H1 (cell line): ENCODE data around the gene SETD1B. TPM values are rescaled to one million over a fixed set of nuclear protein-coding genes. Genes with fewer than 3 reads are reported as not detected.

Experiments
- CTCF ChIA-PET: fragments of 300-600 bp; sonication (Branson Sonifier 250); formaldehyde crosslinking; loops from one replicate; lab custom pipeline; 2021; ENCODE audit not compliant: partially characterized antibody; lab: Charles Lee
- POLR2A ChIA-PET: fragments of 300-600 bp; sonication (Branson Sonifier 250); formaldehyde crosslinking; loops from one replicate; lab custom pipeline; 2021; ENCODE audit warnings: inconsistent platforms; ENCODE audit not compliant: partially characterized antibody; lab: Charles Lee
- DNase-seq, 2 experiments: peaks; one replicate each; pipeline versions ENCODE4 v3.0.0 to v3.0.0-alpha.2; 2010 to 2022; ENCODE audit warnings: low spot score in 2 of 2, low read depth in 1 of 2, mixed read lengths in 1 of 2
- FAIRE-seq: peaks from 2 replicates; lab custom pipeline; 2011; peaks lifted over from hg19 to GRCh38; lab: Jason Lieb, UNC
- H2AFZ ChIP-seq: 2 replicates; pipeline ENCODE4 v1.8.1; 2012; ENCODE audit warnings: low read length, inconsistent platforms
- H2AK5ac ChIP-seq: 2 replicates; pipeline ENCODE4 v1.6.1; 2013; ENCODE audit warnings: low read depth, low read length
- H2BK120ac ChIP-seq: replicated peaks from 2 replicates; pipeline ENCODE3; 2013; ENCODE audit warnings: low read depth, low read length, inconsistent platforms
- H2BK12ac ChIP-seq: 2 replicates; pipeline ENCODE4 v1.6.1; 2013; ENCODE audit warnings: low read depth, low read length
- H2BK15ac ChIP-seq: 2 replicates; pipeline ENCODE4 v1.6.1; 2013; ENCODE audit warnings: low read length
- H2BK20ac ChIP-seq: 2 replicates; pipeline ENCODE4 v1.6.1; 2013; ENCODE audit warnings: low read length
- H2BK5ac ChIP-seq: 2 replicates; pipeline ENCODE4 v1.6.1; 2013; ENCODE audit warnings: low read depth, low read length
- H3K14ac ChIP-seq: 2 replicates; pipeline ENCODE4 v1.6.1; 2013; ENCODE audit warnings: inconsistent platforms; ENCODE audit not compliant: insufficient read length
- H3K18ac ChIP-seq: 2 replicates; pipeline ENCODE4 v1.6.1; 2013; ENCODE audit warnings: low read length; ENCODE audit errors: extremely low read depth
- H3K23ac ChIP-seq: 2 replicates; pipeline ENCODE4 v1.6.1; 2013; ENCODE audit warnings: inconsistent platforms; ENCODE audit not compliant: insufficient read length
- H3K23me2 ChIP-seq: 2 replicates; pipeline ENCODE4 v1.6.1; 2013; ENCODE audit warnings: low read depth, low read length
- H3K27ac ChIP-seq: 2 replicates; pipeline ENCODE4 v1.6.1; 2011; ENCODE audit warnings: low read depth, low read length, inconsistent platforms
- H3K27me3 ChIP-seq, 4 experiments: replicated peaks in 1 of 4; 1 replicate in 1 of 4; 2 replicates in 3 of 4; pipeline versions ENCODE4 v1.6.1 to v1.8.1; 2011 to 2013; ENCODE audit warnings: low read length in 3 of 4, mild to moderate bottlenecking in 3 of 4, inconsistent platforms in 2 of 4, mixed read lengths in 2 of 4, moderate library complexity in 1 of 4; ENCODE audit not compliant: control insufficient read depth in 3 of 4, insufficient read depth in 3 of 4; ENCODE audit errors: extremely low read depth in 1 of 4
- H3K36me3 ChIP-seq, 4 experiments: 2 replicates each; pipeline versions ENCODE4 v1.6.1 to v1.8.1; 2011 to 2013; ENCODE audit warnings: mild to moderate bottlenecking in 4 of 4, low read length in 3 of 4, moderate library complexity in 2 of 4, control low read depth in 1 of 4, inconsistent platforms in 1 of 4; ENCODE audit not compliant: insufficient read depth in 4 of 4, control insufficient read depth in 2 of 4
- H3K4ac ChIP-seq: replicated peaks from 2 replicates; pipeline ENCODE3; 2013; ENCODE audit warnings: low read length, low read depth, mixed read lengths, inconsistent platforms; ENCODE audit not compliant: insufficient read length
- H3K4me1 ChIP-seq, 4 experiments: replicated peaks in 1 of 4; 1 replicate in 1 of 4; 2 replicates in 3 of 4; pipeline versions ENCODE4 v1.6.1 to v1.8.1; 2011 to 2013; ENCODE audit warnings: low read length in 3 of 4, inconsistent platforms in 2 of 4, mixed read lengths in 1 of 4; ENCODE audit not compliant: insufficient read depth in 4 of 4, control insufficient read depth in 3 of 4
- H3K4me2 ChIP-seq, 2 experiments: 2 replicates each; pipeline versions ENCODE4 v1.6.1 to v1.8.1; 2011 to 2013; ENCODE audit warnings: low read depth in 2 of 2, low read length in 2 of 2, control low read depth in 1 of 2, inconsistent platforms in 1 of 2, mild to moderate bottlenecking in 1 of 2; ENCODE audit not compliant: insufficient read depth in 1 of 2
- H3K4me3 ChIP-seq, 4 experiments: fragments of 200-600, 300-600 bp in 1 of 4; sonication (generic), shearing (Covaris generic), sonication (Bioruptor Twin) in 1 of 4; 2 replicates each; pipeline versions ENCODE4 v1.5.1 to v1.8.1; 2011 to 2016; ENCODE audit warnings: low read length in 4 of 4, low read depth in 3 of 4, control low read depth in 2 of 4, inconsistent platforms in 2 of 4, mild to moderate bottlenecking in 2 of 4, mixed read lengths in 1 of 4, moderate library complexity in 1 of 4; ENCODE audit not compliant: insufficient read depth in 2 of 4; ENCODE audit errors: extremely low read depth in 1 of 4
- H3K56ac ChIP-seq: replicated peaks from 2 replicates; pipeline ENCODE3; 2013; ENCODE audit warnings: low read depth, mild to moderate bottlenecking, mixed read lengths, low read length, inconsistent platforms; ENCODE audit not compliant: insufficient read length
- H3K79me1 ChIP-seq: 2 replicates; pipeline ENCODE4 v1.6.1; 2013; ENCODE audit warnings: low read depth, low read length, control low read depth
- H3K79me2 ChIP-seq, 2 experiments: 2 replicates each; pipeline versions ENCODE4 v1.6.1 to v1.8.1; 2012 to 2013; ENCODE audit warnings: low read length in 2 of 2, mild to moderate bottlenecking in 2 of 2, inconsistent platforms in 1 of 2; ENCODE audit not compliant: insufficient read depth in 2 of 2, control insufficient read depth in 1 of 2
- H3K9ac ChIP-seq, 4 experiments: replicated peaks in 1 of 4; 1 replicate in 1 of 4; 2 replicates in 3 of 4; pipeline versions ENCODE4 v1.6.1 to v1.8.1; 2011 to 2013; ENCODE audit warnings: low read depth in 3 of 4, low read length in 3 of 4, control low read depth in 2 of 4, mild to moderate bottlenecking in 2 of 4, moderate library complexity in 2 of 4, inconsistent platforms in 1 of 4; ENCODE audit errors: extremely low read depth in 1 of 4
- H3K9me3 ChIP-seq, 2 experiments: 2 replicates each; pipeline versions ENCODE4 v1.6.1 to v1.8.1; 2012 to 2013; ENCODE audit warnings: mild to moderate bottlenecking in 2 of 2, moderate library complexity in 2 of 2, control low read depth in 1 of 2, inconsistent platforms in 1 of 2, low read depth in 1 of 2, low read length in 1 of 2, mixed read lengths in 1 of 2; ENCODE audit not compliant: insufficient read depth in 2 of 2
- H4K20me1 ChIP-seq, 2 experiments: replicated peaks in 1 of 2; 2 replicates each; pipeline versions ENCODE3 to v1.8.1; 2011 to 2013; ENCODE audit warnings: inconsistent platforms in 2 of 2, low read length in 2 of 2, mild to moderate bottlenecking in 1 of 2; ENCODE audit not compliant: insufficient read depth in 2 of 2, control insufficient read depth in 1 of 2
- H4K5ac ChIP-seq: 2 replicates; pipeline ENCODE4 v1.6.1; 2013; ENCODE audit warnings: low read length, low read depth, mixed read lengths, inconsistent platforms; ENCODE audit not compliant: insufficient read length
- H4K8ac ChIP-seq: 2 replicates; pipeline ENCODE4 v1.8.0; 2013; ENCODE audit warnings: mild to moderate bottlenecking, moderate library complexity, low read length, inconsistent platforms; ENCODE audit not compliant: insufficient read depth; ENCODE audit errors: extremely low read depth
- H4K91ac ChIP-seq: replicated peaks from 2 replicates; pipeline ENCODE3; 2013; ENCODE audit warnings: low read length, mixed read lengths, inconsistent platforms; ENCODE audit not compliant: insufficient read length
- BCL11A ChIP-seq, 2 experiments: IDR thresholded peaks; one replicate each; pipeline ENCODE4 v1.6.1; 2011; ENCODE audit warnings: low read depth in 2 of 2, low read length in 2 of 2, mild to moderate bottlenecking in 2 of 2
- CHD2 ChIP-seq: IDR thresholded peaks from 2 replicates; pipeline ENCODE4 v1.6.1; 2012; ENCODE audit warnings: low read length, improper control_type of control experiment
- FOSL1 ChIP-seq: IDR thresholded peaks from 2 replicates; pipeline ENCODE4 v1.6.1; 2011; ENCODE audit warnings: mild to moderate bottlenecking, low read depth, low read length, moderate library complexity; ENCODE audit not compliant: insufficient read depth
- KDM1A ChIP-seq: fragments of 200-600, 300-600 bp; sonication (generic); IDR thresholded peaks from 2 replicates; pipeline ENCODE4 v1.7.1; 2016; ENCODE audit warnings: mild to moderate bottlenecking, low read length, borderline replicate concordance
- MAX ChIP-seq: IDR thresholded peaks from 2 replicates; pipeline ENCODE4 v1.6.1; 2012; ENCODE audit warnings: inconsistent platforms
- NANOG ChIP-seq: IDR thresholded peaks from 2 replicates; pipeline ENCODE4 v1.6.1; 2011; ENCODE audit warnings: low read length, low read depth, mild to moderate bottlenecking, inconsistent platforms; ENCODE audit not compliant: insufficient read depth, poor library complexity, severe bottlenecking
- NRF1 ChIP-seq: IDR thresholded peaks from 2 replicates; pipeline ENCODE4 v1.6.1; 2011; ENCODE audit warnings: mild to moderate bottlenecking, low read depth, low read length, improper control_type of control experiment
- RXRA ChIP-seq: IDR thresholded peaks from 2 replicates; pipeline ENCODE4 v1.6.1; 2011; ENCODE audit warnings: low read depth, mild to moderate bottlenecking, low read length, moderate library complexity; ENCODE audit not compliant: insufficient read depth
- WGBS, 2 experiments: shearing (Covaris generic) in 1 of 2; methylation state at CpG; one replicate each; pipeline versions ENCODE4 v1.1.6 to v1.1.7; 2013 to 2015; ENCODE audit warnings: low lambda C conversion rate in 2 of 2, mixed read lengths in 2 of 2, inconsistent platforms in 1 of 2, low coverage in 1 of 2, missing lambda C conversion rate in 1 of 2; ENCODE audit not compliant: insufficient replicate concordance in 2 of 2, insufficient coverage in 1 of 2, insufficient read length in 1 of 2; ENCODE audit errors: extremely low coverage in 1 of 2, missing lambda C conversion rate in 1 of 2; 5-methylcytosine and 5-hydroxymethylcytosine counted together
- polyA plus RNA-seq, 7 experiments: library from polyadenylated mRNA; depleted of rRNA in 3 of 7; stranded (reverse) in 5 of 7; unstranded in 2 of 7; fragments of >200 nt in 5 of 7; fragments of 200-250 nt in 2 of 7; gene quantifications; 1 replicate in 5 of 7; 2 replicates in 1 of 7; 4 replicates in 1 of 7; pipeline versions ENCODE4 v1.2.1 to v1.2.3, GENCODE V29; 2011 to 2013; ENCODE audit warnings: missing spikeins in 2 of 7, mixed read lengths in 2 of 7
- total RNA-seq: library from RNA; stranded (reverse); fragmentation: NEBNext Ultra II Directional; extraction: Animal tissue kit (Norgen Biotek cat#: 25700); gene quantifications from 2 replicates; pipeline ENCODE4 v1.2.1, GENCODE V29; 2021

Gene SETD1B
- total and polyA plus RNA-seq, 2 of the 8 experiments (the other 6 are each of a cell fraction or from before 2014, with no cell fraction given): 1.3 to 17.7 TPM

DNA sequence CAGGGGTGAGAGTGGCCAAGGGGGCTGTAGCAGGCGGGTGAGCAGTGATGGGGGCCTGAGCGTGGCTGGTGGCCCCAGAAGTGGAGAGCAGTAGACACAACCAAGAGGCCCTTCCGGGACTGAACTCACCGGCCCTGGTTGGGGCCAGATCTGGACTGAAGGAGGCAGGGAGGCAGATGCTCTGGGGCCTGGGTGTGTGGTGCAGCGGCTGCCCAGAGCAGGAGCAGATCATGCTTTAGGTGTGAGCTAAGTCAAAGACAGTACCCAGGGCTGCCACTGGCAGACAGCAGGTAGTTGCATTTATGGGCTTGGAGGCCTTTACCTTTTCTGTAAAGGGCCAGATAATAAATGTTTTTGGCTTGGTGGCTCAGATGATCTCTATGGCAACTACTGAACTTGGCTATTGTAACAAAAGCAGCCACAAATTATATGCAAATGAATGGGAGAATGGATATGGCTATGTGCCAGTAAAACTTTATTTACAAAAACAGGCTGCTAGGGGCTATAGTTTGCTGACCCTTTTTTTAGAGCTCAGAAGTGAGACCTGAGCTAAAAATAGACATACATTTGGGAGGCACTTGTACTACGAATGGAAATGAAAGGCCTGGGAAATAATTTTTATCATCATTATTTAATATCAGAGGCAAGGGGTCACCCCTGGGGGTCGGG lies 25.6 kb downstream of the SETD1B start:
- Histone ChIP-seq H3K4me1 (no peaks in the 10 kb centered on the region), H2AFZ (no peak overlapping the region), H3K36me3 (peaks cover 3 to 39% (median 14%) of the 10 kb centered on the region in 4 experiments; a peak in 7 of 8 replicates), H2BK12ac (no peak overlapping the region), H3K56ac (no peak overlapping the region), H3K23me2 (no peaks in the 10 kb centered on the region), H3K9me3 (no peaks in the 10 kb centered on the region), H3K4me3 (no peak overlapping the region), H4K5ac (no peak overlapping the region), H3K79me1 (no peaks in the 10 kb centered on the region), H3K4ac (no peak overlapping the region), H3K27me3 (no peaks in the 10 kb centered on the region), H4K8ac (no peak overlapping the region), H2AK5ac (no peak overlapping the region), H2BK5ac (no peak overlapping the region), H3K14ac (no peak overlapping the region), H2BK15ac (no peak overlapping the region), H4K20me1 (peaks cover 0 to 7% of the 10 kb centered on the region in 2 experiments), H4K91ac (no peak overlapping the region), H3K18ac (no peak overlapping the region), H3K4me2 (no peak overlapping the region), H3K27ac (no peak overlapping the region), H3K9ac (no peak overlapping the region), H2BK120ac (no peak overlapping the region), H2BK20ac (no peak overlapping the region), H3K79me2 (no peaks in the 10 kb centered on the region), H3K23ac (no peak overlapping the region)
- ChIA-PET CTCF (interaction anchor here (1.2 kb wide), 1 partner anchor 21 kb away, joined by 4 read pairs; no protein-coding TSS in a partner anchor), POLR2A (interaction anchor here (0.6 to 6.4 kb wide), 4 partner anchors 11 to 34 kb away, joined by 3 to 50 read pairs (median 18); partner anchors contain the start of genes RHOF and SETD1B)
- WGBS, 2 experiments: 90% methylated on average over 7 of the region's 7 CpGs; no CpG with 5 or more reads in 1 of the 2 experiments
- TF ChIP-seq KDM1A (no peak), NANOG (no peak), NRF1 (no peak), CHD2 (no peak), BCL11A (IDR thresholded peaks at IDR 0.05; ENCODE audit: low read depth in 2 of 2, low read length in 2 of 2) (no peak), FOSL1 (no peak), RXRA (no peak), MAX (no peak)
- DNase-seq: no peak
- FAIRE-seq: no peak
